Measurements from ENCODE around the gene TRIO.

Gene TRIO

GRCh38 chr5:14415698-14416074 is 272.5 kb downstream of the TRIO start:
- no peak overlapping the region for H3K4me3 ChIP-seq (ENCODE audit: insufficient read depth, low read length, poor library complexity, severe bottlenecking)
- no peaks in the 10 kb centered on the region for H3K79me2 ChIP-seq (ENCODE audit: insufficient read depth, low read length)
- H3K27ac ChIP-seq (ENCODE audit: low read depth, low read length) = no peak overlapping the region
- TF ChIP-seq CTCF (IDR thresholded peaks at IDR 0.05; ENCODE audit: insufficient read depth, low read length, poor library complexity, severe bottlenecking) = no peak
- TF ChIP-seq EZH2phosphoT487 (conservative IDR thresholded peaks at IDR 0.05; ENCODE audit: low read length) = no peak
- H4K20me1 ChIP-seq (ENCODE audit: low read depth, low read length) = no peaks in the 10 kb centered on the region
- H3K36me3 ChIP-seq (ENCODE audit: low read length) = no peaks in the 10 kb centered on the region
- H3K9me2 ChIP-seq (replicated peaks; ENCODE audit: insufficient read depth, low read length) = no peaks in the 10 kb centered on the region
- H3K27me3 ChIP-seq (ENCODE audit: low read length) = no peaks in the 10 kb centered on the region
- H3K9me3 ChIP-seq (ENCODE audit: insufficient read depth, low read length) = no peaks in the 10 kb centered on the region
- H3K4me2 ChIP-seq (ENCODE audit: low read depth, low read length, poor library complexity, severe bottlenecking) = no peak overlapping the region
- no peak overlapping the region for H2AFZ ChIP-seq (ENCODE audit: low read depth, low read length, severe bottlenecking)
- no peaks in the 10 kb centered on the region for H3F3A ChIP-seq (ENCODE audit: insufficient read depth)
- H3K9ac ChIP-seq (ENCODE audit: low read length) = no peak overlapping the region

GRCh38 chr5:14416621-14417275 is 273.6 kb downstream of the TRIO start:
- no peak overlapping the region for H3K27ac ChIP-seq (ENCODE audit: low read depth, low read length)
- H3K36me3 ChIP-seq (ENCODE audit: low read length) = no peaks in the 10 kb centered on the region

GRCh38 chr5:14417276-14417730 is 274.2 kb downstream of the TRIO start:
- Histone ChIP-seq H3K27ac (ENCODE audit: low read depth, low read length) (no peak overlapping the region), H2AFZ (ENCODE audit: low read depth, low read length, severe bottlenecking) (no peak overlapping the region), H3K79me2 (ENCODE audit: insufficient read depth, low read length) (no peaks in the 10 kb centered on the region), H4K20me1 (ENCODE audit: low read depth, low read length) (no peaks in the 10 kb centered on the region), H3F3A (ENCODE audit: insufficient read depth) (no peaks in the 10 kb centered on the region), H3K27me3 (ENCODE audit: low read length) (no peaks in the 10 kb centered on the region), H3K4me3 (ENCODE audit: insufficient read depth, low read length, poor library complexity, severe bottlenecking) (no peak overlapping the region), H3K9me2 (replicated peaks; ENCODE audit: insufficient read depth, low read length) (no peaks in the 10 kb centered on the region), H3K9ac (ENCODE audit: low read length) (no peak overlapping the region), H3K4me2 (ENCODE audit: low read depth, low read length, poor library complexity, severe bottlenecking) (no peak overlapping the region), H3K36me3 (ENCODE audit: low read length) (no peaks in the 10 kb centered on the region), H3K9me3 (ENCODE audit: insufficient read depth, low read length) (no peaks in the 10 kb centered on the region)
- TF ChIP-seq EZH2phosphoT487 (conservative IDR thresholded peaks at IDR 0.05; ENCODE audit: low read length) (no peak), CTCF (IDR thresholded peaks at IDR 0.05; ENCODE audit: insufficient read depth, low read length, poor library complexity, severe bottlenecking) (no peak)

More at GRCh38 chr5:14416621-14417275, 273.6 kb downstream of the TRIO start:
- H4K20me1 ChIP-seq (ENCODE audit: low read depth, low read length) = no peaks in the 10 kb centered on the region
- H3K4me2 ChIP-seq (ENCODE audit: low read depth, low read length, poor library complexity, severe bottlenecking) = no peak overlapping the region
- H3K27me3 ChIP-seq (ENCODE audit: low read length) = no peaks in the 10 kb centered on the region
- no peaks in the 10 kb centered on the region for H3K79me2 ChIP-seq (ENCODE audit: insufficient read depth, low read length)
- no peaks in the 10 kb centered on the region for H3F3A ChIP-seq (ENCODE audit: insufficient read depth)
- no peak overlapping the region for H2AFZ ChIP-seq (ENCODE audit: low read depth, low read length, severe bottlenecking)
- no peaks in the 10 kb centered on the region for H3K9me2 ChIP-seq (replicated peaks; ENCODE audit: insufficient read depth, low read length)
- no peak overlapping the region for H3K9ac ChIP-seq (ENCODE audit: low read length)
- TF ChIP-seq EZH2phosphoT487 (conservative IDR thresholded peaks at IDR 0.05; ENCODE audit: low read length) (no peak), CTCF (IDR thresholded peaks at IDR 0.05; ENCODE audit: insufficient read depth, low read length, poor library complexity, severe bottlenecking) (no peak)
- no peak overlapping the region for H3K4me3 ChIP-seq (ENCODE audit: insufficient read depth, low read length, poor library complexity, severe bottlenecking)
- H3K9me3 ChIP-seq (ENCODE audit: insufficient read depth, low read length) = no peaks in the 10 kb centered on the region
